Measurements from ENCODE around the gene SURF6.

- TF ChIP-seq PKNOX1 (IDR thresholded peaks at IDR 0.05) (no peak), ZNF384 (IDR thresholded peaks at IDR 0.05) (no peak), SP1 (IDR thresholded peaks at IDR 0.05) (no peak), FOXM1 (IDR thresholded peaks at IDR 0.05; ENCODE audit: borderline replicate concordance) (peak; percentile 67; the same call in 1 of the 2 replicates), TARDBP (IDR thresholded peaks at IDR 0.05) (no peak), BHLHE40 (IDR thresholded peaks at IDR 0.05; ENCODE audit: borderline replicate concordance) (no peak), HDGF (IDR thresholded peaks at IDR 0.05; ENCODE audit: borderline replicate concordance) (0 out of 2 replicates have a peak, but pooled peaks have one; percentile 82)
Measured at GRCh38 chr9:133335924-133336811, at the start of gene SURF6.

All from HEK293T (cell line).